ENCODE results near the gene CSF1R. TPM values are rescaled to one million over a fixed set of nuclear protein-coding genes. Genes with fewer than 3 reads are reported as not detected.

The CSF1R gene
- total RNA-seq, 2 donors from 2014 or later: not detected

DNA sequence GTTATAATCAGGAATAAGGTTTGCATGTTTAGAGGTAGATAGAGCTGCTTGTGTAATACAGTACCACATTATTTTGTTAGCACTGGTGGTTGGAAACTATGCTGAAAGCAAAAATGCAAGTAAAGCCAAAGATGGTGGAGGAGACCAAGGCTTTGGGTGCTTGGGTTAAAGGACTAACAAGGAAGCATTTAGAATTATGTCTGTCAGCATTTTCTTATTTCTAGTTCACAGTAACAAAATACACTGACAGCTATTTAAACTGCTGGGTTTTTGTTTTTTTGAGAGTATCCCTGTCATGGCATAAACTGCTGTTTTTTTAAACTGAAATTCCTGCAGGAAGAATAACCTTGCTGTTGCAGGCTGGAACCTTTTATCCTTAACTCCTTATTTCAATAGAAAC, 79.3 kb downstream of the CSF1R start:
- TF ChIP-seq, protein P1, sequence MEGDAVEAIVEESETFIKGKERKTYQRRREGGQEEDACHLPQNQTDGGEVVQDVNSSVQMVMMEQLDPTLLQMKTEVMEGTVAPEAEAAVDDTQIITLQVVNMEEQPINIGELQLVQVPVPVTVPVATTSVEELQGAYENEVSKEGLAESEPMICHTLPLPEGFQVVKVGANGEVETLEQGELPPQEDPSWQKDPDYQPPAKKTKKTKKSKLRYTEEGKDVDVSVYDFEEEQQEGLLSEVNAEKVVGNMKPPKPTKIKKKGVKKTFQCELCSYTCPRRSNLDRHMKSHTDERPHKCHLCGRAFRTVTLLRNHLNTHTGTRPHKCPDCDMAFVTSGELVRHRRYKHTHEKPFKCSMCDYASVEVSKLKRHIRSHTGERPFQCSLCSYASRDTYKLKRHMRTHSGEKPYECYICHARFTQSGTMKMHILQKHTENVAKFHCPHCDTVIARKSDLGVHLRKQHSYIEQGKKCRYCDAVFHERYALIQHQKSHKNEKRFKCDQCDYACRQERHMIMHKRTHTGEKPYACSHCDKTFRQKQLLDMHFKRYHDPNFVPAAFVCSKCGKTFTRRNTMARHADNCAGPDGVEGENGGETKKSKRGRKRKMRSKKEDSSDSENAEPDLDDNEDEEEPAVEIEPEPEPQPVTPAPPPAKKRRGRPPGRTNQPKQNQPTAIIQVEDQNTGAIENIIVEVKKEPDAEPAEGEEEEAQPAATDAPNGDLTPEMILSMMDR (conservative IDR thresholded peaks at IDR 0.05): no peak
- H3K36me3 Mint-ChIP-seq (ENCODE audit: low read depth): peaks cover 62% of the 10 kb centered on the region

DNA sequence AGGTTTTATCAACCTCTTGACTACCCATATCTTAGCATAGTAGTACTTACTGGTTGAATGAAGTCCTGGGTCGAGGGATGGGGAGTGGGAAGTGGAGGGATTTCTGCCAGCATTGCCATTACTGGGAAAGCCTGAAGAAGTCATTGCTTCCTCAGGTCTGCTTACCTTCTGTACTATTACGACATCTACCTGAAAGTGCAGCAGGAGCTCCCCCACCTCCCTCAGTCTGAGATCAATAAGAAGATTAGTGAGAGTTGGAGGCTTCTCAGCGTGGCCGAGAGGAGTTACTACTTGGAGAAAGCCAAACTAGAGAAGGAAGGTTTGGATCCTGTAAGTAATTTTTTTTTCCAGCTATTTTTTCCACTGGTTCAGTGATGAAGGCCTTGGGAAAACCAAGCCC, 80.0 kb downstream of the CSF1R start:
- H3K4me1 Mint-ChIP-seq: peaks cover 13% of the 10 kb centered on the region
- Histone ChIP-seq H3K9me3 (ENCODE audit: control insufficient read depth, low read length) (no peaks in the 10 kb centered on the region), H3K4me1 (ENCODE audit: control insufficient read depth, insufficient read depth, low read length) (no peaks in the 10 kb centered on the region), H3K4me3 (ENCODE audit: low read length) (no peak overlapping the region), H3K27me3 (ENCODE audit: control insufficient read depth, insufficient read depth, low read length, poor library complexity, severe bottlenecking) (no peaks in the 10 kb centered on the region), H3K27ac (ENCODE audit: low read depth, low read length) (no peak overlapping the region), H3K9ac (ENCODE audit: extremely low read depth, low read length, poor library complexity, severe bottlenecking) (no peak overlapping the region), H3K36me3 (ENCODE audit: control insufficient read depth, insufficient read depth, low read length) (peaks cover 75% of the 10 kb centered on the region)
- TF ChIP-seq, protein P1 (conservative IDR thresholded peaks at IDR 0.05): no peak
- H3K27ac Mint-ChIP-seq: no peak overlapping the region
- no peaks in the 10 kb centered on the region for H3K9me3 Mint-ChIP-seq
- H3K36me3 Mint-ChIP-seq (ENCODE audit: low read depth): peaks cover 57% of the 10 kb centered on the region
- H3K27me3 Mint-ChIP-seq (ENCODE audit: insufficient read depth): no peaks in the 10 kb centered on the region
- no peak overlapping the region for H3K4me3 Mint-ChIP-seq
- WGBS, 2 experiments (ENCODE audit: insufficient coverage in 1 of 2, insufficient read length in 1 of 2): 94 to 100% methylated on average over 2 to 4 of the region's 4 CpGs
- no peak for DNase-seq

More for the DNA sequence above, 79.3 kb downstream of the CSF1R start:
- Histone ChIP-seq H3K9ac (ENCODE audit: extremely low read depth, low read length, poor library complexity, severe bottlenecking) (no peak overlapping the region), H3K36me3 (ENCODE audit: control insufficient read depth, insufficient read depth, low read length) (peaks cover 80% of the 10 kb centered on the region), H3K4me3 (ENCODE audit: low read length) (no peak overlapping the region), H3K9me3 (ENCODE audit: control insufficient read depth, low read length) (no peaks in the 10 kb centered on the region), H3K27ac (ENCODE audit: low read depth, low read length) (no peak overlapping the region), H3K27me3 (ENCODE audit: control insufficient read depth, insufficient read depth, low read length, poor library complexity, severe bottlenecking) (no peaks in the 10 kb centered on the region), H3K4me1 (ENCODE audit: control insufficient read depth, insufficient read depth, low read length) (no peaks in the 10 kb centered on the region)
- no peaks in the 10 kb centered on the region for H3K9me3 Mint-ChIP-seq
- H3K27me3 Mint-ChIP-seq (ENCODE audit: insufficient read depth): no peaks in the 10 kb centered on the region
- no peak for DNase-seq
- no peak overlapping the region for H3K27ac Mint-ChIP-seq
- peaks cover 8% of the 10 kb centered on the region for H3K4me1 Mint-ChIP-seq
- no peak overlapping the region for H3K4me3 Mint-ChIP-seq

Other genes starting within 250 kb of the CSF1R start
- under 1 TPM in 1 of 2 donors, not detected in 1; 0.07 TPM for gene PDE6A, start 141.8 kb downstream of the CSF1R start, total RNA-seq
- gene SLC26A2, start 125.8 kb downstream of the CSF1R start, total RNA-seq: 10 to 100 TPM; 22.3 to 23.9 TPM
- 1 to 10 TPM; 3.4 to 3.8 TPM for gene TIGD6, start 85.9 kb downstream of the CSF1R start, total RNA-seq
- 10 to 100 TPM; 41.0 to 43.5 TPM for gene HMGXB3, start 85.8 kb downstream of the CSF1R start, total RNA-seq
- gene PDGFRB, start 69.3 kb upstream of the CSF1R start, total RNA-seq: 1 to 10 TPM; 4.1 to 6.5 TPM
- gene CDX1, start 80.2 kb upstream of the CSF1R start, total RNA-seq: not detected
- not detected for gene SLC6A7, start 103.5 kb upstream of the CSF1R start, total RNA-seq
- under 1 TPM; 0.31 to 0.49 TPM for gene CAMK2A, start 203.2 kb upstream of the CSF1R start, total RNA-seq
- gene ARSI, start 216.4 kb upstream of the CSF1R start, total RNA-seq: 1 to 10 TPM; 2.4 to 2.7 TPM

Measured in endodermal cell (in vitro differentiated cells).